GM20000 (cell line): ENCODE data around the gene ZNF652.

ENCODE experiments used
- DNase-seq: peaks from one replicate; pipeline ENCODE4 v3.0.0; 2012; ENCODE audit warnings: low spot score
- CTCF ChIP-seq: IDR thresholded peaks from 2 replicates; pipeline ENCODE4 v1.5.1; 2012; ENCODE audit warnings: mild to moderate bottlenecking, control low read depth; ENCODE audit errors: extremely low read depth, missing control alignments

The ZNF652 gene

GRCh38 chr17:49403514-49404289 lies 41.7 kb upstream of the ZNF652 start:
- DNase-seq: no peak
- TF ChIP-seq CTCF: no peak

GRCh38 chr17:49402706-49403105 lies 40.7 kb upstream of the ZNF652 start:
- no peak for TF ChIP-seq CTCF
- no peak for DNase-seq

- no peak for TF ChIP-seq CTCF
- DNase-seq: no peak
These were observed 40.0 kb upstream of the ZNF652 start for GRCh38 chr17:49401971-49402611.

- no peak for TF ChIP-seq CTCF
- no peak for DNase-seq
These were observed 37.9 kb upstream of the ZNF652 start for GRCh38 chr17:49399995-49400394.

- DNase-seq: no peak
- no peak for TF ChIP-seq CTCF
These were observed 35.5 kb upstream of the ZNF652 start for GRCh38 chr17:49397586-49397985.

GRCh38 chr17:49393491-49394255 lies 31.6 kb upstream of the ZNF652 start:
- no peak for TF ChIP-seq CTCF
- no peak for DNase-seq
